GM18508 (cell line): ENCODE measurements around the gene CFAP74.

Experiments used
- ATAC-seq: cut with Tn5 transposase; IDR thresholded peaks from one replicate; pipeline ENCODE4 v1.9.1; 2021; ENCODE audit warnings: moderate number of reproducible peaks; ENCODE audit not compliant: insufficient read depth, unreplicated experiment

CFAP74 gene

DNA sequence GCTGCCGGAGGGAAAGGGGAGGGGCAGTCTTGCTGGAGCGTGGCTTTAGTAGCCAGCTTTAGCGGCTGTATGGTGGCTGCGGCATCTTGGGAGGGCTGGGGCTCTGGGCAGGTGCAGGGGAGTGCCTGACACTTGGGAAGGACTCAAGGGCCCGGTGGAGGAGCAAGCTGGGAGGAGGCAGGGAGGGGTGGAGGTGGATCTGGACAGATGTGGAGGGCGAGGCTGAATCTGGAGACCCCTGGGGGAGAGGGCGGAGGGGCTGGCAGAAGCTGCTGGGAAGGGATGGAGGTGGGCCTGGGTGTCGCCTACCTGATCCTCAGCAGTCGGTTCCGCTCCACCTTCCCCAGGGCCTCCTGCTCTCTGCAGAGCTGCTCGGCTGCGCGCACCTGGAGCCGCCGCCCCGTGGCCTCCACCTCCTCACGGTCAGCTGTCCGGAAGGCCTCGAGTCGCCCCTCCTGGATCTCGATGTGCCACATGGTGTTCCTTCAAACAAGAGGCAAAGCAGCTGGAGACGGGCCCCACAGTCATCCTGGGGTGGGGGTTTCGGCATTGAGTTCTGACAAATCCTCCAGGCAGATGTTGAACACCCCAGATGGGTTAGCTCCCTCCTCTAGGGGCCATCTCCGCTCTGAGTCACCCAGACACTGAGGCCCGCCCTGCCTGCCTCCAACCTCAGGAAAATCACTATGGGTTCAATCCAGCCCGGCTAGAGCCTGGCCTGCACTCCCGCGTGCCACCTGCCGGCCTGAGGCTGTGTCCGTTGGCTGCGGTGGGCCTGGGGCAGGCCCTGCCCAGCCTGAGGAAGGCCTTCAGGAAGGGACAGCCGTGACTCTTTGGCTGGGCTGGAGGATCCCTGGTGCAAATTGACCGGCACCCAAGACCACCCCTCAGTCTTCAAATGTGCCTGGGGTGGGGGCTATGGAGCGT is 29.6 kb downstream of the CFAP74 start:
- ATAC-seq = no peak

DNA sequence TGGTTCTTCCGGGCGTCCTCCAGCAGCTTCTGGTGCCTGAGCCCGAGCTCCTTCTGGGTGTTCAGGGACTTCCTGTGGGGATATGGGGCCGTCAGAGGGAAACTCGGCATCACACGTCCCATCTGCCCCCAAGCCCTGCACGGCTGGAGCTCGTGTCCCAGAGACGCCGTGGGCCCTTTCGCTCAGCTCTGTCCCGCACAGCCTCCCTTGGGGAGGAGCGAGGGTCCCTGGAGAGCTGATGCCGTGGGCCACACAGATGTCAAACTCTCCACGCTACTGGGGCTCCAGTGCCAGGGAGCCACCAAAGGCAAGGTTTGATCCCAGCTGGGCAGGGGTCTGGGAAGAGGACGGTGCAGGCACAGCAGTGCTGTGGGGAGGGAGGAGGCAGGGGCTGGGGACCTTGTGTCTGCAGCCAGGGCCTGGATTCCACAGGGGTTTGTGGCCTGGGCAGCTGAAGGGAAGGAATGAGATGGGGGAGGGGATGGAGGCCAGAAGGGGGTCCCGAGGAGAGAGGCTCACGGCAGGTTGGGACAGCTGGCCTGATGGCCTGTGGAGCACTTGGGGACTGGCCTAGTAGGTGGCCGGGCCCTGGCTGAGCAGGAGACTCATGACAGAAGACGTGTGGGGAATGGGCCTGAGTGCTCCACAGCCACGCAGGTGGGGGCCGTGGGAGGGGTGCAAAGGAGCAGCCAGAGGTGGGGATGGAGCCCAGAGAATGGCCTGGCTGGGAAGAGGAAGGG is 30.4 kb downstream of the CFAP74 start:
- no peak for ATAC-seq

DNA sequence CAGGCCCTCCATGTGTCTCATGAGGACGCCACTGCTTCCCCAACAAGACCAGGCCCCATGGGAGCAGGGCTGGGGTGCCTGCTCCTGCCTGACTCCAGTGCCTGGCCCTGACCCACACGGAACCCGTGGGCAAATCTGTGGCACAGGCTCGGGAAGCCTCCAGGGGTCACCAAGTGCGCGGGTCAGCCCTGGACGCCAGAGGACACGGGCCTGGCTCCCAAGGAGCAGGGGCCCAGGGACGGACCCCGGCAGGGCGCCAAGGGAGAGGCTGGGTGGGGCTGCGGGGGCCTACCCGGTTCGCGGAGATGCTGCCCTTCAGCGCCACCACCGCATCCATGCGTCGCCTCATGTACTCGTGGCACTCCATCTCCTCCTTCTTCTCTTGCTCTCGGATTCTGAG is 31.9 kb downstream of the CFAP74 start:
- no peak for ATAC-seq

DNA sequence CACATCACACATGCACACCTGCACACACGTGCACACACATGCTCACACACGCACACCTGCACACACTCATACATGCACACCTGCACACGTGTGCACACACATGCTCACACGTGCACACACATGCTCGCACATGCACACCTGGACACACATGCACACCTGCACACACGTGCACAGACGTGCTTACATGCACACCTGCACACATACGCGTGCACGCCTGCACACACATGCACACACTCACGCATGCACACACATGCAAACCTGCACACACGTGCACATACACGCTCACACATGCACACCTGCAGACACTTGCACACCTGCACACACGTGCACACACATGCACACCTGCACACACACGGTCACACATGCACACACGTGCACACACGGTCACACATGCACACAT is 32.6 kb downstream of the CFAP74 start:
- no peak for ATAC-seq

DNA sequence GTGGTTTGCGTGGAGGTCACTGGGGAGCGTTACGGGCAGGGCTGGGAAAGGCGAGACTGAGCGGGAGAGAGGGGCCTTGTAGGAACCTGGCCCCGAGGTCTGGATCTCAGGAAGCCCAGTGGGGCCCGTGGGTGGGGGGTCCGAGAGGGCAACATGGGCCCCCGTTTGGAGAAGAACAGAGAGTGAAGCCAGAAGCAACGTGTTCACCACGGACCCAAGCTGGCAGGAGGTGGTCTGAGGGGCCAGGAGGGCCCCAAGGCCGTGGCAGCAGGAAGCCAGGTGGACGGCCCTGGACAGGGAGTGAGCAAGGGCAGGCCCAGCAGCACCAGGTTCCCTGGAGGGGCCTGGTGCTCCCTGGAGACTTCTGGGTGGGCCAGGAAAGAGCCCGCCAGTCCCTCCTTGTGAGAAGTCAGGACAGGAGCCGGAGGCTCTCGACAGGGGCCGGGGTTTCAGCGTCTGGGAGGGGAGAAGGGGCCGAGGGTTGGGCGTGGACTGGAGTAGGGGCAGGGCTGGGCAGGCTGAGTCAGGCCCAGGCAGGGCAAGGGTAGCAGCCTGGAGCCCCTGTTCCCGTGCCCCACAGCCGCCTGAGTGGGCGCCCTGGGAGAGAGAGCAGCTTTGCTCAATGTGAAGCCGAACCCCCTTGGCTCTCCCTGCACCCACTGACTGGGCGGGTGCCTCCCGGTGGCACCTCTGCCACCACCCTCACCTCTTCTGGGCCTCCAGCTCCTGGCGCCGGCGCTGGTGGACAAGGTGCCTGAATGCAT is 33.5 kb downstream of the CFAP74 start:
- ATAC-seq = no peak

DNA sequence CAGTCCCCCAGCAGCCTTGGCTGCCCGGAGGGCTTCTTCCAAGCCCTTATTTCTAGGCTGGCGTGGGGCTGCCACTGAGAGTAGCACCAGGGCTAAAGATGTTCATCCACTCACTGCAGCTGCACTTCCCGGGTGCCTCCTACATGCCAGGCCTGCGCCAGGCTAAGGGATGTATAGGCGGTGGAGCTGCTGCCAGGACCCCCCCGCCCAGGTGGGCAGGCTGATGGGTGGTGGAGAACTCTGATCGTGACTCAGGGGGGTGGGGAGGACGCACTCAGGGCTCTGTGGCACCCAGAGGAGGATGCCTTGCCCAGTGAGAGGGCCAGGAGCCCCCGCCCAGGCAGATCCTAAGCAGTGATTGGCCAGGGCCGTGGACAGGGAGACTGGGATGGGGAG is 34.1 kb downstream of the CFAP74 start:
- no peak for ATAC-seq

DNA sequence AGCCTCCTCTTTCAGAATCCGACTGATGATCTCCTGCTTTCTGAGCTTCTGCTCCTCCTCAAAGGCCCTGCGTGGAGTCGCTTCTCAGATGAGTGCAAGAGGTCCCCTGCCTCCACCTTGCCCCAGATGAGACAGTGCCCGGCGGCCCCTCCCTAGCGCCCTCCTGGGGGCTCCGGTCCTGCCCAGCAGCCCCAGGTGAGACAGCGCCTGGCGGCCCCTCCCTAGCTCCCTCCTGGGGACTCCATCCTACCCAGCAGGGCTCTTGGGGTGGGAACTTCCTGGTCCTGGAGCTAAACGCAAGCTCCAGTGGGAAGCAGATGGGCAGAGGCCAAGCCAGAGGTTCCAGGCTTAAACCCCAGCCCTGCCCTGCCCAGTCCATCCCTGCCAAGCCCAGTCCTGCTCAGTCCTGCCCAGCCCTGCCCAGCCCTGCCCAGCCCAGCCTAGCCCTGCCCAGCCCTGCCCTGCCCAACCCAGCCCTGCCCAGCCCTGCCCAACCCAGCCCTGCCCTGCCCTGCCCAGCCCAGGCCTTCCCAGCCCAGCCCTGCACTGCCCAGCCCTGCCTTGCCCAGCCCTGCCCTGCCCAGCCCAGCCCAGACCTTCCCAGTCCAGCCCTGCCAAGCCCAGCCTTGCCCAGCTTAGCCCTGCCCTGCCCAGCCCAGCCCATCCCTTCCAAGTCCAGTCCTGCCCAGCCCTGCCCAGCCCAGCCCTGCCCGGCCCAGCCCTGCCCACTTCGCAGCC is 34.6 kb downstream of the CFAP74 start:
- ATAC-seq = no peak

DNA sequence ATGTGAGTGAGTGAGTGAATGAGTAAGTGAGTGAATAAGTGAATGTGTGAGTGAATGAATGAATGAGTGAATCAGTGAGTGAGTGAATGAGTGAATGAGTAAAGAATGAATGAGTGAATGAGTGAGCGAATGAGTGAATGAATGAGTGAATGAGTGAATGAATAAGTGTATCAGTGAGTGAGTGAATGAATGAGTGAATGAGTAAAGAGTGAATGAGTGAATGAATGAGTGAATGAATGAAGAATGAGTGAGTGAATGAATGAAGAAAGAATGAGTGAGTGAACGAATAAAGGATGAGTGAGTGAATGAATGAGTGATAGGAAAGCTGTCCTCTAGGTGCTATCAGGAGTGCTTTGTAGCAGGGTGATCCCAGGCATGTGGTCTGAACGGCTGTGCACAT is 35.7 kb downstream of the CFAP74 start:
- ATAC-seq = no peak

DNA sequence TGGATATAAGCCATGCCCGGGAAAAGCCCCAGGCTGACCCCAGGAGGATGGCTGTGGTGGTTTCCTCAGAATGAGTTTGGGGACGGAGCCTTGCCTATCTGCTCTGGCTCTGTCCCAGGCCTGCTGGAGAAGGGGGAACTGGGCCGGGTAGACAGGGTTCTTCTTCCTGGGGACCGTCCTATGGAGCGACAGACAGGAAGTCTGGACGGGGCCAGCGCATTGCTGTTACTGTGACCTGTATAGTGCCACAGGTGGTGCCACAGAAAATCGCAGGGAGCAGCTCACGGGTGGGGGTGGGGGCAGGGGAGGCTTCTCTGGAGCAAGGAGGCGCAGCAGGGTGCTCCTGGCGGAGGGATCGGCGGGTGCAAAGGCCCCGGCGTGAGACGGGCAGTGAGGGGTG is 36.4 kb downstream of the CFAP74 start:
- no peak for ATAC-seq

DNA sequence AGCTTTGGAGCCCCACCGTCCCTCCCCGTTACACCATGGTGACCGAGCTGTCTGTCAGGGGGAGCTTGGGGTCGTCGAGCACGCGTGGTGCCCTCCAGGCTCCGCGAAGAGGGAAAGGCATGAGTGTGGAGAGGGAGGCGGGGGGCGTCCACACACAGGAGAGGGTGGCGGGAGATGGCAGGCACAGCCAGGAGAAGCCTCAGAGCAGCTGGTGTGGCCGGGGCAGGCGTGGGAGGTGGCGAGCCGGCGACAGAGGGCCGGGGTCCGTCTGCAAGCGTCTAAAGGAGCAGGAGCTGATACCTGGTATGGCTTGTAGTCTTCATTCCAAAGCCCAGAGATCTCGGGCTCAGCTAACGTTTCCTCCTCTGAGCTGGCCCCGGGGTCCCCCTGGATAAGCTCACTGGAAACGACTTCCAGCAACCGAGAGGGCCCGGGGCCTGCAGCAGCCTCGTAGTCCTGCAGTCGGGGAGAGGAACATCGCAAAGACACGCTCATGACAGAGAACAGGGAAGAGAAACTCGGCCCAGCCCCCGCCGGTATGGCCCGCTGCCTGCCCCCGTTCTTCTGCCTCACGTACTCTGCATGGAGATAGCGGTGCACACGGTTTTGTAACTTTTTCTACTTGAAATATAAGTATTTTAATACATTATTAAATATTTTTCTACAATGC is 37.4 kb downstream of the CFAP74 start:
- no peak for ATAC-seq

DNA sequence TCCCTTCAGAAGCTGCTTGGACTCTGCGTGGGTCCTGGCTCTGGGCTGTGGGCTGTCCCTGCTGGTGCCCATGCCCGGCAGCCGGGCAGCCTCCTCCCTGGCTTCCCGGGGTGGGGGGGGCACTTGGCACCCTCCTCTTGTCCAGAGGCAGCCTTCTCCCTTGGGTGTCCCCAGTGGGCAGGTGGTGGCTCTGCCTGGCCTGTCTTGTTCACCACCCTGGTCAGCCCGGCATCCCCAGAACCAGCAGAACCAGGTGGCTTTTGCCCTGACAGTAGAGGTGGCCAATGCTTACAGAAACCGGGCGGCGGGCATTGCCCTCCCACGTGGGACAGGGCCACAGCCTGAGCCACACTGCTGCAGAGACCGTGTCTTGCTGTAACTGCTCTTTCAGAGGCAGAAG is 38.0 kb downstream of the CFAP74 start:
- ATAC-seq = no peak

DNA sequence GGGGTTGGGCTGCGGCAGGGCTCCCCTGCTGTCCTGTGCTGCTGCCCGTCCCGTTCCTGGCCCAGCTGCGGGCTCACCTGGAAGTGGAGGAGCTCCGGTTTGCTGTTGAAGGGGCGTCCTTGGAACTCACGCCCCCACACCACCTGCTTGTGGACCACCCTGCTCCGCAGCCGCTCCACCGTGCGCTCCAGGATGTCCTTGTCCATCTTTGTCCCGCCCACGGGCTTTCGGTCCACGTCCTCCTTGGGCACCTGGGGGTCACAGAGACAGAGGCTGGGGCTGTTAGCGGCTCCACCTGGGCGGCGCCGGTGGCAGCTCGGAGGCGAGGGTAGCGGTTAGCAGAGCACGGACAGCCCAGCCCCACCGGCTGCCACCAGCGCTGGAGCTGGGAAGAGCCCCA is 38.8 kb downstream of the CFAP74 start:
- ATAC-seq = no peak

DNA sequence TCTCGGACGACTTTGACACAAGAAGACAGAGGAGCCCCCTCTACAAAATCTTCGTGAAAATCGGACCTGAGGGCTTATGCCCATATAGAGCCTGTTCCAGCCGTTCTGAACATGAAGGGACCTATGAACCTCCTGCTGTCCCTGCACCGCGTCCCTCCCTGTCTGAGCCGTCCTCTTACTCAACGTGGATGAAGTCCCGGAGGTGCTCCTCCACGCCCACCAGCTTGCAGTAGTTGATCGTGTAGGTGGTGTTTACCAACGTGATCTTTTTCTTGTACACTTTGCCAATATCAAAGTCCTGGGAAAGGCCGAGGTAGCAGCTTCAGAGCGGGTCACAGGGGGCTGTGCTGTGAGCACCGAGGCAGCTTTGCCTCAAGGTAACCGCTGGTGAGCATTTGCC is 40.0 kb downstream of the CFAP74 start:
- ATAC-seq = no peak

DNA sequence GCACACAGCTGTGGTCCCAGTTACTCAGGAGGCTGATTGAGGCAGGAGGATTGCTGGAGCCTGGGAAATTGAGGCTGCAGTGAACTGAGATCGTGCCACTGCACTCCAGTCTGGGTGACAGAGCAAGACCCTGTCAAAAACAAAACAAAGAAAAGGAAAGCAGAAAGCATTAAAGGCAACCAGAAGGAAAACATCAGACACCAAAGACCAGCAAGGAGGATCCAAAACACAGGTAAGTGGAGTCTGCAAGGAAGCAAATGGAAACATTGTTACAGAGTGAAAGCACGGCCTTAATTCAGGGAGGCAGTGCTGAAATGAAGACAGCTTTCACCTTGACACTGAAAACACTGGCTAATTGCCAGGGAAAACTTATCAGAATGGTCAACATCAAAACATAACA is 40.8 kb downstream of the CFAP74 start:
- no peak for ATAC-seq

DNA sequence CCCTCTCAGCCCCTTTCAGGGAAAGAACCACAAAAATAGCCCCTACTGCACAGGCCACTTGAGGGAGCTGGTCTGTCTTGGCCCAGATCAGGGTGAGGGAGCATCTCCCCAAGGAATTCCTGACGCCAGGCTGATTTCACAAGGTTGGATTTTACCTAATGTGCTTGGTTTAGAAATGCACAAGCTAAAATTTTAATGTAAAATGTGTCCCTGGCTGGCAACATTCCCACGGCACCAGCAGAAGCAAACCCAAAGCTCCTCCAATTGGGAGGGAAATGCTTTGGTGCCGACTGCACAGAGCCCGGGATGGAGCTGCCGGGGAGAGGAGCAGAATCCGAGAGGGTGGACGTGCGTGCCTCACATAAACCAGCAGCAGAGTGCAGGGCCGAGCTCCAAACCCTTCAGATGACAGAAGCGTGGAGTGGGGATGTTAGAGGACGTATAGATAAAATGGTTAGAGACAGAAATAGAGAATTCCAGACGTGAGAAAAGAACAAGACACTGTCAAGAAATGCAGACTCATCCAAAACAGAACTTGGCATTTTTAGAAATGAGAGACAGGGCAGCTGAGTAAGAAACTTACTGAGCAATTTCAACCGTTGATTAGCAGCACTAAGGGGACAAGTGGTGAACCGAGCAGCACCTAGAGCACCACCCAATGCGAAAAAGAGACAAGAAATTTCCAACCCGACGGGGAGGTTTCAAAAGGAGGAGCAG is 42.9 kb downstream of the CFAP74 start:
- no peak for ATAC-seq

DNA sequence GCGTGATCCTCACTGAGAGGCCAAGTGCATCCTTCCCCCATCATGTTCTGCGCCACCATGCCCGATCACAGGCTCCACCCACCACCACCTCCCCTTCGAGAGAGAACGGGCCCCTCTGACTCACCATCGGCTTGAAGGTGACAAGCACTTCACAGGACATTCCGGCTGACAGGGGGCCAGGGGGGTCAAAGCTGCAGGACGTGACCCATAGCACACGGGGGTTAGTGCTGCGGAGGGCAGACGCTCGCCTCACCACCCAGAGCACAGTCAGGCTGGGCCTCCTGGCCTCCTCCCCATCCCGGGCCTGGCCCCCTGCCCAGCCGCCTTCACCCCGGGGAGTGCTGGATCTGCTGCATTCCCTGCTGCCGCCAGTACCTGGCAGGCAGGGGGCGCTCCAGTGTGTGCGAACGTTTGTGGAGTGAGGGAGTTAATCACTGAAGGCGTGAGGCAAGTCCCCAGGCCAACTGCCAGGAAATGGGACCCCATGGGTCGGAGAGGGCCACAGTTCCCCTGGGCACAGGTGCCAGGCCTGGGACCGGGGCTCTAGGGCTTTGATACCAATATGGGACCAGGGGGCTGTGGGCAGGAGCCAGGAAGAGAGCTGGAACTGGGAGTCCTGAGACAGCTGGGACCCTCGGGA is 43.6 kb downstream of the CFAP74 start:
- ATAC-seq = no peak

DNA sequence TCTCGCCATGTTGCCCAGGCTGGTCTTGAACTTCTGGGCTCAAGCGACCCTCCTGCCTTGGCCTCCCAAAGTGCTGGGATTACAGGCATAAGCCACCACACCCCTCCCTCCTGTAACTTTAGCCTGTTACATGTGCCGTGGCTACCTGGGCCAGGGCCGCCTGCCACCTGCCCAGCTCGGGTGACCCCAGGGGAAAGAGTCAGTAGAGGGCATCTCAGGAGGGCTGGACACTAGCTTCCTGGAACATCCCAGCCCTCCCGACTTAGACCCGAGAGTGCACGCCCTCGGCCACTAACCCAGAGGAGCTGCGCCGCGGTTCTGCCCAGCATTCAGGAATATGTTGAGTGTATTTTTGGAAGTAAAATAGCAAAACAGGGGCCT is 44.1 kb downstream of the CFAP74 start:
- no peak for ATAC-seq

DNA sequence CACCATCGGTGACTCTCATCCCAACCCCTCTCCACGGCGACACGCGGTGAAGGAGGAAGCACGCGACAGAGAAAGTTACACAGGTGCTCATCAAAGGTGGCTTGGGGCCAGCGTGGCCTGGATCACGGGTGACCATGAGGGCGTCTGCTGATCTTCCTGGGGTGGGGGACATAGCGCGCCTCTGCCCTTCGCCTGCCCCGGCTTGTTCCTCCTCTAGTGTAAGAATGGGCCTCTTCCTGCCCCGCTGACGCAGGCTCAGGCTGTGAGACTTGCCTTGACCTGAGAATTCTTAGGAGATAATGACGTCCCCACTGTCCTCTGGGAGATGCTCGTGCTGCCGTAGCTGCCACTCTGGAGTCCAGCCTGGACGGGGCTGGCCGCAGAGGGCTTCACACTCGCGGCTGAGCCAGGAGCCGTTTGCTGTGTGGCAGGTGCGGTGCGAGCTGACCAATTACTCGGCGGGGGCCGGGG is 45.5 kb downstream of the CFAP74 start:
- ATAC-seq = no peak

DNA sequence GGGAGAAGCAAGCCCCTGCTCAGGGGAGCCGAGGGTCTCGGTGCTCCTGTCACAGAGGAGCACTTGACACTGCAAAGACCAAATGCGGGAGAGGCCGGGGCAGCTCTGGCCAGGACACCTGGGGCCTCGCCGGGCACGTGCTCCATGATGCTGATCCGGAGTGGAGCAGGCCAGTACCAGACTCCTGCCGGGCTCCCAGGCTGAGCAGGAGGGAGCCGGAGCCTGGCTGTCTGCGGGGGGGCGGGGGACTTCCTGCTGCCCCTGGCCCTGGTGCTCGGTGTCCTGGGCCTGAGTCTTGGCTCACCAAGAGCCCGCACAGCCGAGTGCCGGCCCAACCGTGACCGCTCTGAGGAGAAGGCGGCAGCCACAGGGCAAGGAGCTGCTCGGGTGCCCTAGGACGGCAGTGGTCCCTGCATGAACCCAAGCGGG is 46.0 kb downstream of the CFAP74 start:
- no peak for ATAC-seq
